AG04449 (cell line): ENCODE measurements around the gene UMAD1.

Experiments used
- CTCF ChIA-PET: fragments of 350-600 bp; formaldehyde crosslinking; extraction: SDS; loops from one replicate; lab custom pipeline; 2021; ENCODE audit warnings: antibody characterized with exemption; lab: Yijun Ruan, JAX
- POLR2A ChIA-PET: fragments of 400-600, 350-600 bp; formaldehyde crosslinking; extraction: SDS; loops from one replicate; lab custom pipeline; 2020; ENCODE audit warnings: antibody characterized with exemption, inconsistent platforms; lab: Yijun Ruan, JAX
- DNase-seq: peaks from one replicate; pipeline ENCODE4 v3.0.0-alpha.2; 2010; ENCODE audit warnings: low read depth, low spot score
- H3K4me3 ChIP-seq: 2 replicates; pipeline ENCODE4 v1.5.1; 2011; ENCODE audit warnings: low read depth, mild to moderate bottlenecking, control low read depth, low read length
- CTCF ChIP-seq: IDR thresholded peaks from one replicate; pipeline ENCODE4 v1.5.1; 2011; ENCODE audit warnings: mild to moderate bottlenecking, moderate library complexity, low read length, control low read depth, inconsistent platforms; ENCODE audit not compliant: insufficient read depth; ENCODE audit errors: missing control alignments

The UMAD1 gene

GRCh38 chr7:7918736-7919448 lies 278.3 kb downstream of the UMAD1 start:
- H3K4me3 ChIP-seq = no peak overlapping the region
- DNase-seq = no peak
- POLR2A ChIA-PET = no interaction called here
- CTCF ChIA-PET = interaction anchor here (0.9 to 2.1 kb wide), 3 partner anchors 10 to 238 kb away, joined by 3 to 5 read pairs (median 3); no protein-coding TSS in a partner anchor
- no peak for TF ChIP-seq CTCF

DNA sequence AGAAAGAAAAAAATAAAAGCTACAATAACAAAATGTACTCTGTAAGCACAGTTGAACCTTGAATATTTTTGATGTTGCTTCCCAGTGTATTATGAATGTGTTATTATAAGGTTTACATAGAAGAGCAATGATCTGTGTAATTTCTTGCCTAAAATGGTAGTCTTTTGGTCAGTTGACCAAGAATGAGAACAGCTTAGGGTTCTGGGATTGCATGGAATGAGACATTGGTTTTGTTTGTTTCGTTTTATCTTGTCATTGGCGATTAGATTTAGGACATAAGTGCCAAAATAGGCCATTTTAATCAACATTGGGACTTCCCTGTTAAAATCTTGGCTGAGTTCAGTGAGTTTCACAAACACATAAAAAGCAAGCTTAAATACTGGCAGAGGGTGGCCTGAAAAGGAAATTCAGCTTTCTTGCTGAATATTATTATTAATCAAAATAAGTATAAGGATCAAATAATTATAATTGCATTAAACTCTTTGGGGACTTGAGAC lies 278.9 kb downstream of the UMAD1 start:
- ChIA-PET POLR2A (no interaction called here), CTCF (interaction anchor here (0.9 to 2.1 kb wide), 3 partner anchors 9 to 238 kb away, joined by 3 to 5 read pairs (median 3); no protein-coding TSS in a partner anchor)
- no peak for TF ChIP-seq CTCF
- DNase-seq = no peak
- no peak overlapping the region for H3K4me3 ChIP-seq

DNA sequence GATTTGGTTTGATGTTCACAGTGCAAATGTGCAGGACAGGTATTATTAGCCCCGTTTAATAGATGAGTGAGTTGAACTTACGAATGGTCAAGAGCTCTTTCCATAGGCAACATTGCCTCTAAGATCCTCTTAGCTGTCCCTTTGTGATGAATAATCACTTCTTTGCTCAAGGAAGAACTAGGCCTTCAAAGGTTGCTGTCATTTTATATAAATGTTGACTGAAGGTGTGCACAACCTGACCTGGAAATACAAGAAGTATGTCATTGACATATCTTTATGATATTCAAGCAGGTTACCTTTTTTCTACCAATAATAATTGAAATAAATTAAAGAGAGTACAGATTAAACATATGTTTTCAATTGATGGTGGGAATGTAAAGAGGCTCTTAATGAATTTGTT lies 279.5 kb downstream of the UMAD1 start:
- no peak overlapping the region for H3K4me3 ChIP-seq
- no peak for TF ChIP-seq CTCF
- DNase-seq = no peak
- ChIA-PET CTCF (interaction anchor here (2.1 kb wide), 1 partner anchor 16 kb away, joined by 5 read pairs; no protein-coding TSS in a partner anchor), POLR2A (no interaction called here)

DNA sequence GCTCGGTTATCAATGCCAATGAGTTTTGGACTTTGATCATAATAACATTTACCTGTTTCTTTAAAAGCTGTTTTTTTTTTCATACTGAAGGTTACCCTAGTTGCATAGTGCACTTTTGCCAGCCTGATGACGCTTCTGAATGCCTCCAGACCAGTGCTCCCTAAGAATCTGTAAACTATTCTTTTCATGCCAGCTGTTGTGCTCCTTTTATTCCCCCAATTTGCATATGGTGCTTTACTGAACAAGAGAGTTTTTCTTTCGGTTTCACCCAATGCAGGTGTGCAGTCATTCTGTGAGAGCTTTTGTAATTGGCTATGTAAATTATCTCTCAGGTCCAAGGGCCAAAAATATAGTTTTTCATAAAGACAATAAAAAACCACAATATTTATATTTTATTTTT lies 279.9 kb downstream of the UMAD1 start:
- H3K4me3 ChIP-seq = no peak overlapping the region
- CTCF ChIA-PET = interaction anchor here (2.1 kb wide), 1 partner anchor 15 kb away, joined by 5 read pairs; no protein-coding TSS in a partner anchor
- no peak for TF ChIP-seq CTCF
- POLR2A ChIA-PET = no interaction called here
- no peak for DNase-seq

DNA sequence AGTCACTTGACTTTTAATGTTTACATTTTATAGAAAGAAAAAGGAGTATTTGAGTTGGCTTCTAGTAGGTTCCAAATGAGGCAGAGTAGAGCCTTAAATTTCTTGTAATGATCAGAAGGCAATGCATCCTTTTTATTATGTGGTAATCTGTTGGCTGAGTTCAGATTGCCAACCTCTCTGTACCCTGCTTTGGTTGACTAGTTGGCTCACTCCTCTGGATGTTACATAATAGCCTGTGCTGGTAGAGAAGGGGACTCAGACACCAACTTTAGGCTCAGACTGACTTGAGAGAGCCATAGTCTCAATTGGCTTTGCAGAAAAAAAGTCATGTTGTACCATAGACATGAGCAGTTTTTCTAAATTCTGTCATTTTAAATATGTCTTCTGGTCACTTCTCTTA lies 281.3 kb downstream of the UMAD1 start:
- no peak for TF ChIP-seq CTCF
- no peak overlapping the region for H3K4me3 ChIP-seq
- ChIA-PET CTCF (no interaction called here), POLR2A (no interaction called here)
- DNase-seq = no peak

- no peak for DNase-seq
- no peak overlapping the region for H3K4me3 ChIP-seq
- POLR2A ChIA-PET = no interaction called here
- TF ChIP-seq CTCF = no peak
- CTCF ChIA-PET = no interaction called here
Measured at GRCh38 chr7:7922684-7923385, 282.3 kb downstream of the UMAD1 start.
